K562 (cell line): ENCODE data around the gene CHD6.

ENCODE experiments used
- CBFB ChIP-seq: sonication (generic); formaldehyde crosslinking; IDR thresholded peaks from 2 replicates; pipeline ENCODE4 v1.4.0; 2020; ENCODE audit warnings: mild to moderate bottlenecking, missing genetic modification reagents
- FOXK2 ChIP-seq, 2 experiments: fragments of 450-650 bp; IDR thresholded peaks in 1 of 2; conservative IDR thresholded peaks in 1 of 2; 2 replicates each; pipeline ENCODE4 v1.6.1; 2016; ENCODE audit warnings: low read depth in 2 of 2, mild to moderate bottlenecking in 1 of 2
- GATA2 ChIP-seq: sonication (generic); formaldehyde crosslinking; IDR thresholded peaks from 2 replicates; pipeline ENCODE4 v1.4.0; 2020; ENCODE audit warnings: mild to moderate bottlenecking, missing genetic modification reagents
- SMARCA4 ChIP-seq: fragments of 450-650 bp; IDR thresholded peaks from 2 replicates; pipeline ENCODE4 v1.6.1; 2016
- TAL1 ChIP-seq: fragments of 450-650 bp; IDR thresholded peaks from 2 replicates; pipeline ENCODE4 v1.6.1; 2016; ENCODE audit warnings: mild to moderate bottlenecking
- TBL1XR1 ChIP-seq, 2 experiments: IDR thresholded peaks; 2 replicates each; pipeline ENCODE4 v1.6.1; 2012; ENCODE audit warnings: improper control_type of control experiment in 2 of 2, low read length in 2 of 2, mild to moderate bottlenecking in 1 of 2

- TF ChIP-seq FOXK2 (conservative IDR thresholded peaks at IDR 0.05 in 1 of 2, IDR thresholded peaks at IDR 0.05 in 1 of 2; ENCODE audit: low read depth in 2 of 2) (no peak), CBFB (no peak), SMARCA4 (no peak), TBL1XR1 (IDR thresholded peaks at IDR 0.05; ENCODE audit: low read length in 2 of 2) (no peak), TAL1 (no peak), GATA2 (CRISPR knock-in tag) (no peak)
Measured at GRCh38 chr20:41392295-41392694, 225.9 kb downstream of the CHD6 start.
